Left ventricle myocardium superior (tissue), 1 donor: ENCODE measurements around the gene ARHGAP9. TPM values are rescaled to one million over a fixed set of nuclear protein-coding genes. Genes with fewer than 3 reads are reported as not detected.
"Not testable (repeated sequence)": the region's sequence is repeated elsewhere in the genome, so short reads cannot be mapped to it uniquely, and the experiment has no call there.

Experiments used
- ATAC-seq: fragments of 200-7000 bp; cut with Tn5 transposase; one replicate; pipeline ENCODE4 v1.9.1; 2020; ENCODE audit warnings: mild to moderate bottlenecking, moderate library complexity
- DNase-seq: peaks from one replicate; pipeline ENCODE4 v3.0.0-alpha.2; 2020
- intact Hi-C: fragments of 100-400 bp; cut with micrococcal nuclease; formaldehyde crosslinking; loops from one replicate; pipeline ENCODE4 v1.11.0; 2022
- total RNA-seq: library from RNA; stranded (reverse); fragmentation: NEBNext Ultra II Directional; extraction: Animal tissue kit (Norgen Biotek cat#: 25700); gene quantifications from one replicate; pipeline ENCODE4 v1.2.1, GENCODE V29; 2021
- donor health status: DM: no; HTN: yes; CAD: no; lungs with severe emphysema.

Gene ARHGAP9
- total RNA-seq, 1 donor from 2014 or later, result 5.7 TPM

DNA sequence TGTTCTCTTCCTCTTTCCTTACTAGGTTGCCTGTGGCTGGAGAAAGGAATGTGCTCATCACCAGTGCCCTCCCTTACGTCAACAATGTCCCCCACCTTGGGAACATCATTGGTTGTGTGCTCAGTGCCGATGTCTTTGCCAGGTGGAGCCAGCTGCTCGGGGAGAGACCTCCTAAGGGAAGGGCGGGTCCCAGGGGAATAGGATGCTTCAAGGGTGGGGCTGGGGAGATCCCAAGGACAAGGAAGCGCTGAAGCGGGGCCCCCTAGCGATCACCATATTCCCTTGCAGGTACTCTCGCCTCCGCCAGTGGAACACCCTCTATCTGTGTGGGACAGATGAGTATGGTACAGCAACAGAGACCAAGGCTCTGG is 18.5 kb upstream of the ARHGAP9 start:
- DNase-seq, result no peak
- no peak for ATAC-seq
- intact Hi-C loops, result no loop called here

DNA sequence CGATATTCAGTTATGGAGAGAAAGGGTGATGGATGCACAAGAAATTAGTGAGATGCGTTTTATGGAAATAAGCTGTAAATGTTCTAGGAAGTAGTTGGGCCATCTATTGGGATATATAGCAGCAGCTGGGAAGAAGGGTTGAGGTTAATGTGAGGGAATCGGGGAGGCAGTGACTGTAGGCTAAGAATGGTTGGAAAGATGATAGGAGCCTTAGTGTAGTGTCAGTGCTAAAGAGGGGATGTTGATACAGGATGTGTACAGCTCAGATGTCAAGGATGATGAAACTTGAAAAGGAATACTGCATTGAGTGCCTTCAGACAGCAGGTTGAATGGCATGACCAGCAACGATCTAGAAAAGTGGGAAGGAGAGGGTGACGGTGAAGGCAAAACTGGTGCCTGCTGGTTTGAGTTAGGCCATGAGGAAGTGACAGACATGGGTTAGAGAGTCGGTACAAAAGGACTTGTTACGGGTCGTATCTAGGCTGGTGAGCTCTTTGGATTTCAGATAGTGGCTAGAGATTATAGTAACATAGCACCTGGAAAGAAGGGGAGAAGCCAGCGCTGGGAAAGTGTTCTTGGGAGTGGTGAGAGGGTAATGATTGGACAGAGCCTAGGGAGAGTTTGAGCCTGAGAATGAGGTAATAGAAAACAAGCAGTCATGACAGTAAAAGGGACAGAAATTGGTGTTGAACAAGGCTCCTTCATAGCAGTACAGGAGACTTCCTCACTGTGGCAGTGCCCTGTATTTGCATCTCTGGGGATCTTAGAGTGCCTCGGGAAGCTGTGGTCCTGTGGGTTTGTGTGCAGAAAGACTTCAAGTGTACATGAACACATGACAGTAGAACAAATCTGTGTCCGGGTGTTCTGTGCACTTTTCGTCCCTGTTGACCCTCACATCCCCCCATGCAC is 17.8 kb upstream of the ARHGAP9 start:
- intact Hi-C loops, result no loop called here
- DNase-seq, result no peak
- no peak for ATAC-seq

DNA sequence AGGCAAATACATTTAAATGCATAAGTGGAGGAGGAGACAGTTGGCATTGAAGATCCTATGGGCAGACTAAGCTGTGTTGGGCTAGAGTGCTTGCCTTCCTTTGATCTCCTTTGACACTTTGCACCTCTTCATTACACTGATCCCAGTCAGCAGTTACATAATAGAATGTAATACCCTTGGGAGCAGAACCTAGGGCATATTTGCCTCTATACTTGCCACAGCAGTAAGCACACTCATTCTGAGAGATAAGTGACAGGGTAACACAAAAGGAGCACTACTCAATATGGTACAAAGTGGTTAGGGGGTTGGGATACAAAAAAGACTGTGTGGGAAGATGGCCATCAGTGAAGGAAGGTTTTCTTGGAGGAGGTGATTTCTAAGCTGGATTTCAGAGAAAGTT is 17.2 kb upstream of the ARHGAP9 start:
- intact Hi-C loops, result no loop called here
- DNase-seq, result no peak
- no peak for ATAC-seq

DNA sequence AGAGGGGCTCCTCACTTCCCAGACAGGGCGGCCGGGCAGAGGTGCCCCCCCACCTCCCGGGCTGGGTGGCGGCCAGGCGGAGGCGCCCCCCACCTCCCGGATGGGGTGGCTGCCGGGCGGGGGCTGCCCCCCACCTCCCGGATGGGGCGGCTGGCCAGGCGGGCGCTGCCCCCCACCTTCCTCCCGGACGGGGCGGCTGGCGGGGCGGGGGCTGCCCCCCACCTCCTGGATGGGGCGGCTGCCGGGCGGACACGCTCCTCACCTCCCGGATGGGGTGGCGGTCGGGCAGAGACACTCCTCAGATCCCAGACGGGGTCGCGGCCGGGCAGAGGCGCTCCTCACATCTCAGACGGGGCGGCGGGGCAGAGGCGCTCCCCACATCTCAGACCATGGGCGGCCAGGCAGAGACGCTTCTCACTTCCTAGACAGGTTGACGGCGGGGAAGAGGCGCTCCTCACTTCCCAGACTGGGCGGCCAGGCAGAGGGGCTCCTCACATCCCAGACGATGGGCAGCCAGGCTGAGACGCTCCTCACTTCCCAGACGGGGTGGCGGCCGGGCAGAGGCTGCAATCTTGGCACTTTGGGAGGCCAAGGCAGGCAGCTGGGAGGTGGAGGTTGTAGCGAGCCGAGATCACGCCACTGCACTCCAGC is 15.5 kb upstream of the ARHGAP9 start:
- DNase-seq, ATAC-seq, intact Hi-C loops: not testable (repeated sequence)

DNA sequence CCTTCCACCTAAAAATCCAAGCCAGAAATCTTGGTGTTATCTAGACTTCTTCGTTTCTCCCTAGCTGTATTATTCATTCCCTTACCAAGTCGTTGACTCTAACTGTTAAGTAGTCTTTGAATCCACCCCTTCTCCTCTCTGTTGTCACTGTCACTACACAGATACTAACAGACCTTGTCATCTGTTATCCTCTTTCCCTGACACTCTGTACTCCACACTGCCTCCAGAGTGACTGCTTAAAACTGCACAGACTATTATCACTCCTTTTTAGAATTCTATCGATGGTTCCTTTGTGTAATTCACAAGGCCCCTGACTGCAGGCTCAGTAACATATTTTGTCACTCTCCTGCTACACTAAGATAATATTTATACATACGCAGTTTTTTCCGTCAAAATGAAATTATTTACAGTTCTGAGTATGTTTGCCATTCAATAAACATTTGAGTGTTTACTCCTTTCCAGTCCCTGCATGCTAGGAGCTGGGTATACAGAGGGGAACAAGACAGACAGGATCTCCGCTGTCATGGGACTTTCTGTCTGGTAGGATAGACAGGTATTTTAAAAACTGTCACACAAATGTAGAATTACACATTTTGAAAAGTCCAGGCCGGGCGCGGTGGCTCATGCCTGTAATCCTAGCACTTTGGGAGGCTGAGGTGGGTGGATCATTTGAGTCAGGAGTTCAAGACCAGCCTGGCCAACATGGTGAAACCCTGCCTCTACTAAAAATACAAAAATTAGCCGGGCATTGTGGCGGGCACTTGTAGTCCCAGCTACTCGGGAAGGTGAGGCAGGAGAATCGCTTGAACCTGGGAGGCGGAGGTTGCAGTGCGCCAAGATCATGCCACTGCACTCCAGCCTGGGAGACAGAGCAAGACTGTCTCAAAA is 12.0 kb upstream of the ARHGAP9 start:
- intact Hi-C loops, result no loop called here
- no peak for DNase-seq
- ATAC-seq, result no peak

DNA sequence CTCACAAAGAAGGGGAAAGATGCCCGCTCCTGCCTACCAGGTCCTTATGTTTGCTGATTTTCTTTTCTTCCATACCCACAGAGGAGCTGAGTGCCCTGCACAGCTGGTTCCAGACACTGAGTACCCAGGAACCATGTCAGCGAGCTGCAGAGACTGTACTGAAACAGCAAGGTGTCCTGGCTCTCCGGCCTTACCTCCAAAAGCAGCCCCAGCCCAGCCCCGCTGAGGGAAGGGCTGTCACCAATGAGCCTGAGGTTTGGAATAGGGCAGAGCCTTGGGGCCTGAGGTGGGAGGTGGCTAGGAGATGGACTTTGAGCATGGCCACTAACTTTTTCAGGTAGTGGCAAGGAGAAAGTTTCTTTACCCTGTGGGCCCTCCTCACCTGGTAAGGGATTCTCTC is 10.5 kb upstream of the ARHGAP9 start:
- intact Hi-C loops, result no loop called here
- DNase-seq (no peak), ATAC-seq (no peak)

DNA sequence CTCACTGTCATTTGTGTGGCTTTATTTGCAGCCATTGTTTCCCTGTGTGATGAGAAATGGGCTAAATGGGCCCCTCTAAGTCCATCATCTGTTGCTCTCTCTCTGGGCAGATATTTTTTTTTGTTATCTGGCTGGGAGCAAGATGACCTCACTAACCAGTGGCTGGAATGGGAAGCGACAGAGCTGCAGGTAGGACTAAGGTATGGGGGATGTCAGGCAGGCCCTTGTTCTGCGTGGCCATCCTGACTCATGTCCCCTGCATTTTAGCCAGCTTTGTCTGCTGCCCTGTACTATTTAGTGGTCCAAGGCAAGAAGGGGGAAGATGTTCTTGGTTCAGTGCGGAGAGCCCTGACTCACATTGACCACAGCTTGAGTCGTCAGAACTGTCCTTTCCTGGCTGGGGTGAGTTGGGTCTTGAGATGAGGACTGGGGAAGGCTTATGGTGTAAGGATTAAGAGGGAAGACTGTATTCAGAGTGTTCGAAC is 9.5 kb upstream of the ARHGAP9 start:
- no peak for ATAC-seq
- intact Hi-C loops, result no loop called here

DNA sequence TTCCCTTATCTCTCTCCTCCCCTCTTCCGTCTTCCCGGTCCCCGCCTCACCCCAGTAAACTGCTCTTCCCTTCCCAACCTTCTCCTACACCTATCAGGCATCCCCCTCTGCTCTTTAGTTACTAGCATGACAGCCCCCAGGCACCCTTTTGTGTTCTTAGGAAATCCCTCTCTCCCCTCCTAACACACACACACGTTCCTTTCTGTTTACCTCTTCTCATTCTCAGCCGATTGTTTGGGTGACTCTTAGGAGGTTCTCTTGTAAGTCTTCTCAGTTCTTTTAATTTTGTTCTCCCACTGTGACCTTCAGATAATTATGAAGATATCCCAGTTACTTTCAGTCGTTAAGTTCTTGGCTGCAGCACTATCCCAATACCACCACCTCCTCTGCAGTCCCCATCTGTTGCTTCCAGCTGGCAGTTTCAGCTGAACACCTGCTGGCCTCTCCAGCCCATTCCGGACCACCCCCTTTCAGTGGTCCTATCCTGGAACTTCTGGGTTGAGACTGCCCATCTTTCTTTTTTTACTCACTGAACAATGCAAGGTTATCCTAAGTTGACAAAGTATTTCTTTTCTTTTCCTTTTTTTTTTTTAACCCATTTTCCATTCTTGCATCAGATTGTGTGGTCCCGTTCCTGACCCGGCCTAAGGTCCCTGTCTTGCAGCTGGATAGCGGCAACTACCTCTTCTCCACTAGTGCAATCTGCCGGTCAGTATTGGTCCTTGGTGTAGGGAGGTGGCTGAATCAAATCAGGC is 8.9 kb upstream of the ARHGAP9 start:
- no peak for ATAC-seq

More for the DNA sequence above, 9.5 kb upstream of the ARHGAP9 start:
- DNase-seq, result no peak

DNA sequence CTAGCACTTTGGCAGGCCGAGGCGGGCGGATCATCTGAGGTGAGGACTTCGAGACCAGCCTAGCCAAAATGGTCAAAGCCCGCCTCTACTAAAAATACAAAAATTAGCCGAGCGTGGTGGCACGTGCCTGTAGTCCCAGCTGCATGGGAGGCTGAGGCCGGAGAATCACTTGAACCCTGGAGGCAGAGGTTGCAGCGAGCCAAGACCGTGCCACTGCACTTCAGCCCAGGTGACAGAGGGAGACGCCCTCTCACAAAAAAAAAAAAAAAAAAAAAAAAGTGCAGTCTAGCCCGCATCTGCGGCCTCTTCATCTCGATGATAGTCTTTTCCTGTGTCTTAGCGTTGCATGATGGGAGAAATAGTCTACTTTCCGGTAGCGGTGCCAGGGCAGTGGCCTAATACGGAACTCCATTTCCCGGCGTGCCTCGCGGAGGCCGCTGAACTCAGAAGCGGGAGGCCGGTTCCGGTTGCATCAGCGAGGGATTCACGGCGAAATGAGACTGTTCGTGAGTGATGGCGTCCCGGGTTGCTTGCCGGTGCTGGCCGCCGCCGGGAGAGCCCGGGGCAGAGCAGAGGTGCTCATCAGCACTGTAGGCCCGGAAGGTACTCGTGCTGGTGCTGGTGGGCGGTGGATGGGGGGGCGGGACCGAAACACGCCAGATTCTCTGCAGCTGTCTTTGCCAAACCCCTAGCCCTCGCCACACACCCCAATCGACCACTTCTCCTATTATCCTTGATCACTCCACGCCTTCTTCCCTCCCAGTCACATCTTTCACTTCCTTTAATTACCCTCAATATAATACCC is 8.1 kb upstream of the ARHGAP9 start, which contains the start of gene MARS1:
Gene MARS1 (plus strand): TSS at position 472 of the 805 bp plus-strand sequence. CDS start 23 bp downstream, at position 495.
- peak; percentile 99 for ATAC-seq
- peak; percentile 94 for DNase-seq
- intact Hi-C loops, result no loop called here

More for the DNA sequence above, 8.9 kb upstream of the ARHGAP9 start:
- DNase-seq, result no peak
- intact Hi-C loops, result no loop called here

DNA sequence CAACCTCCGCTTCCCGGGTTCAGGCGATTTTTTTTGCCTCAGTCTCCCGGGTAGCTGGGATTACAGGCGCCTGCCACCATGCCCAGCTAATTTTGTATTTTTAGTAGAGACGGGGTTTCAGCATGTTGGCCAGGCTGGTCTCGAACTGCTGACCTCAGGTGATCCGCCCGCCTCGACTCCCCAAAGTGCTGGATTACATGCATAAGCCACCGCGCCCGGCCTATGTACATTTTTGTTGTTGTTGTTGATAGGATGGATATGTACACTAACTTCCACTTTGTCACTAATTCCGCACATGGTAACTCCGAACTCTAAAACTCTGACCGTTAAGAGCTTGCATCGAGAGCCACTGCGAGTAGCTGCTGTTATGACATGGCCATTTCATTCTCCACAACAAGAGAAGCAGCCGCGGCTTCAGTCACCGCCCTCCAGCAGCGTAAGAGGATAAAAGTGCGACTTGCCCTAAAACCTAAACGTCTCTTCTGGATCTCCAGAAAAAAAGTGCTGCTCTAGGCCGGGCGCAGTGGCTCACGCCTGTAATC is 7.5 kb upstream of the ARHGAP9 start:
- intact Hi-C loops, result no loop called here
- ATAC-seq (no peak), DNase-seq (no peak)

DNA sequence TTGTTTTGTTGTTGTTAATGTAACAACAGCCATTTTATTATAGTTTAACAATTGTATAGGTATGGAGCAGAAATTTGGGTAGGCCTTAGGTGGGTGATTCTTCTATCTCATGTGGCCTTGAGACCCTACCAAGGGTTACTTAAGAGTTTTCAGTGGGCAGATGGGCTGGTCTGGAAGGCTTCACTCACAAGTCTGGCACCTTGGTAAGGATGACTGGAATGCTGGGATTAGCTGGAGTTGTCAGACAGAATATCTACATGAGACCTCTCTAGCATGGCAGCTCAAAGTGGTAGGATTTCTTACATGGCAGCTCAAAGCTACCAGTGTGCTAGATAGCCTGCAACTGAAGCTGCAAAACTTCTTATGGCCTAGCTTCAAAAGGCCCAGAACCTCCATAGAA is 6.0 kb upstream of the ARHGAP9 start:
- DNase-seq, result no peak
- intact Hi-C loops, result no loop called here
- no peak for ATAC-seq

DNA sequence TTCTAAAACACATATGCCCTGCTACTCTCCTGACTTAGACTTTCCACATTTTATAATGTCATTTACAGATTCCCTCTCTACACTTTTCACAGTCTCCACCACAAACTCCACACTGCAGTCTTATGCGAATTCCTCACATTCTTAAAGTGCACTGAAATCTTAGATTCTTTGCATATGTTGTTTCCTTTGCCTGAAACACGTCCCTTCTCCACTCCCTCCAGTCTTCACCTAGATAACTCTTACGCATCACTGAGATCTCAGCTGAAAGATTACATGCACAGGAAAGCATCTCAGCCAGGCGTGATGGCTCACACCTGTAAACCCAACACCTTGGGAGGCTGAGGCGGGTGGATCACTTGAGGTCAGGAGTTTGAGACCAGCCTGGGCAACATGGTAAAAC is 3.8 kb upstream of the ARHGAP9 start:
- intact Hi-C loops, result no loop called here
- DNase-seq (no peak), ATAC-seq (no peak)

DNA sequence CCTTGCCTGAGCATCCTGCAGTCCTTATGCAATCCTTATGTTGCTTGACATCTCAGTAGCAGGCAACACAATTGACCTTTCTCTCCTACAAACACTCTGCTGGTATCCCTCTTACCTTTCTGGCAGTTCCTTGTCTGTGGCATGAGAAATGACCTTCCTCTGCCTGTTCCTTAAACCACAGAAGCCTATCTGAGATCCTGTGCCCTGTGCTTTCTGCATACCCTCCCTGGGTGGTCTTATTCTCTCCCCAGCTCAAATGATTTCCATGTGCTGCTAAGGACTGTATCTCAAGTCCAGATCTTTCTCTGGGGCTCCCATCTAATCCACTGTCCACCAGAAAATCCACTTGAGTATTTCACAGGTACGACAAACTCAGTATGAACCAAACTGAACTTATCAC is 2.0 kb upstream of the ARHGAP9 start:
- DNase-seq (no peak), ATAC-seq (no peak)
- intact Hi-C loops, result no loop called here

DNA sequence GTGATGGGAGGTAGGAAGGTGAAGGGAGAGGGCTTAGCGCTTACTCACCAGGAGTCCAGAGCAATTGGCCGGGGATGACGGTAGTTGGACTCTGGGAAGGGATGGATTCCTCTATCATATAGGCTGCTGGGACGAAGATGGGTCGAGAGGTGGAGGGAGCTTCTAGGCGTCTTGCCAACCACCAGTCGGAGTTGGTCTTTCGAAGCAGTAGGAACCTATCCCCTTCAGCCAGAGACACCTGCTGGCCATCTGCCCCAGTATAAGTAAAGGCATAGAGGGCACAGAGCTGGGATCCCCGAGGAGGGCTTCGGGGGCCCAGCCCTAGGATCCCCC is 657 bp downstream of the ARHGAP9 start:
- DNase-seq (no peak), ATAC-seq (no peak)
- intact Hi-C loops, result no loop called here

DNA sequence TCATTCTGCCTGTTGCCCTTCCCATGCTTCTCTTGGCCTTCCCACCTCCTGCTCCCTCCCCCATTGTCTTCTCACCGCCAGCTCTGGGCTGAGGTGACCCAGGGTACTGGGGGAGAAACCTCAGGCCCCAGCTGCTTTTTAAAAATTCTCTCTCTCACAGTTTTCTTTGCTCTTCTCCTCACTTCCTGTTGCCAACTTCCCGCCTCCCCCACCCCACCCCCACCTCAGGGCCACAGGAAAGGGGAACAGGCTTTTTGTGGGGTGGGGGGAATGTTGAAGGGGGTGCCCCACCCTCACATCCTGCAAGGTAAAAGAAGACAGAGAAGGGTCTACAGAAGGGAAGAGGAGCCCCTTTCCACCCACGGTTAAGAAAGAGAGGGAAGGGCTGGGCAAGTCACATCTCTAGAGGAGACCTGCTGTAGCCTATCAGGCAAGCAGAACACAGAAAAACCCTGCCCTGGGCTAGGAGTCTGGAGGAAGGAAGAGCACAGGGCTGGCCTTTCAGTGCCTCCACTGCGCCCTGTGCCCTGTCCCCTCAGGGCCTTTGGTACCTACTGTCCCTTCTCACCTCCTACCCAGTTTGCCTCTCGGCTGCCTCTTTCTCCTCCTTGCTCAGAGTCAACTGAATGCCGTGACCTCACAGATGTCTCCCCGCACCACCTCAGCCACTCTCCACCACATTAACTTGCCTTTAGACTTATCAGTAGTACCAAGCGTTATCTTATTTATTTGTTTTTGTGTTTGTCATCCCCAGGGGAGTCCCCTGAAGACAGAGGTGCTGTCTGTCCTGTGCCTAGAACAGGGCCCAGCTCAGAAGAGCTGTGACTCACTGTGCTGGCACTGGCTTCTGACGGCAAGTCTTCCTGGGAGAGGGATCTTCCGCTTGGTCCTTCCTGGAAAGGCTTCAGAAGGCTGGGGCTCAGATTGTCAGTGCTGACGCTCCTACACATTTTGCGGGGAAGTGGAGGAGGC is 1.7 kb downstream of the ARHGAP9 start:
- ATAC-seq (peak; percentile 44), DNase-seq (no peak)
- intact Hi-C loops, result no loop called here

DNA sequence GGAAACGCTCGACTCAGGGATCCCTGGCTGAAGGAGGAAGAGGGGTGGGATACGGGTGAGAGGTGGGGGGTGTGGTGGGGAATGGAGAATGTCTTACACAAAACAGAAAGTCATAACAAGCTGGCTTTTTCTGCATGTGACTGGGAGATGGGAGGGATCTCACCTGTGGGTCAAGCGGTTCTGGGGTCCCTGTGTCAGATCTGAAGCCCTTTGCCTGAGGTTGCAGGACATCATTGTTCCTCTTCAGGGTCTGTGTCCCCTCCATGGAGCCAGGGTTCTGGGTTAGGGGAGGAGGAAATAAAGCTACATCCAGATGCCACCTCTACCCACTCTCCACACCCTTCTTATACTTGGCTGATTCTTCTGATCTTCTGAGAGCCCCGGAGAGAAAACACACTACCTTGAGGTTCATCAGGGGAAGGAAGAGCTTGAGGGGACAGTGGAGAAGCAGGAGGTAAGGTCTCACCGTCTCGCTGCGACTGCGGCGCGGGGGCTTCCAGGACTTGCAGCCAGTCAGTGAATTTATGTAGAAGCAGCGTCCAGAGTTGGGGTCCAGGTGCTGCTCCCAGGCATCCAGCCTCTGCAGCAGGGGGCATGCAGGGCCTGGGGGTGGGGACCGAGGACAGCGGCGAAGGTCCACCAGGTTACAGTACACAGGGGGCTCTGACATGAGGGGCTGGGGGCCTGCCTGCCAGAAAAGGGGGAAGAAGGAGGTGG is 2.5 kb downstream of the ARHGAP9 start:
- DNase-seq, result no peak
- intact Hi-C loops, result no loop called here
- ATAC-seq, result no peak
